Muscle of back (tissue), 13 donors: ENCODE data around the gene SAGE1. TPM values are rescaled to one million over a fixed set of nuclear protein-coding genes. Genes with fewer than 3 reads are reported as not detected.
"Not testable (repeated sequence)": the region's sequence is repeated elsewhere in the genome, so short reads cannot be mapped to it uniquely, and the experiment has no call there.

ENCODE experiments used
- DNase-seq, 3 donors: peaks; one replicate each; pipeline versions ENCODE4 v3.0.0 to v3.0.0-alpha.2; 2013
- long read RNA-seq, 9 donors: transcript quantifications; one replicate each; lab custom pipeline, GENCODE V29; 2026
- polyA plus RNA-seq, 10 donors: library from polyadenylated mRNA; unstranded; fragments of 120-200 nt; gene quantifications; one replicate each; pipeline ENCODE4 v1.2.1, GENCODE V29; 2013; ENCODE audit not compliant: insufficient read length in 10 of 10

Gene SAGE1
- polyA plus RNA-seq, result under 1 TPM in 1 of 10 donors, not detected in 9; 0.16 TPM
- long read RNA-seq, donor 1, result 0 reads
- long read RNA-seq, donor 2, result 0 reads
- long read RNA-seq, donor 3, result 0 reads
- long read RNA-seq, donor 4, result 0 reads
- long read RNA-seq, donor 5, result 0 reads
- long read RNA-seq, donor 6, result 0 reads
- long read RNA-seq, donor 7, result 0 reads
- long read RNA-seq, donor 8, result 0 reads
- long read RNA-seq, donor 9, result 0 reads

- DNase-seq, result no peak
Measured at GRCh38 chrX:135893294-135893817, at the start of gene SAGE1, which contains the start of gene CT45A10. Gene SAGE1, plus strand, starts transcription at chrX:135893716. Its CDS starts 2,527 bp downstream, at chrX:135896243. Gene CT45A10, minus strand, starts transcription at chrX:135893444. Its CDS starts 8,100 bp downstream, at chrX:135885344.

GRCh38 chrX:135854438-135854837 is 39.1 kb upstream of the SAGE1 start, which contains the start of gene CT45A8:
Gene CT45A8, minus strand, starts transcription at chrX:135854538. Its CDS starts 3,755 bp downstream, at chrX:135850783.
- not testable (repeated sequence) for DNase-seq

DNA sequence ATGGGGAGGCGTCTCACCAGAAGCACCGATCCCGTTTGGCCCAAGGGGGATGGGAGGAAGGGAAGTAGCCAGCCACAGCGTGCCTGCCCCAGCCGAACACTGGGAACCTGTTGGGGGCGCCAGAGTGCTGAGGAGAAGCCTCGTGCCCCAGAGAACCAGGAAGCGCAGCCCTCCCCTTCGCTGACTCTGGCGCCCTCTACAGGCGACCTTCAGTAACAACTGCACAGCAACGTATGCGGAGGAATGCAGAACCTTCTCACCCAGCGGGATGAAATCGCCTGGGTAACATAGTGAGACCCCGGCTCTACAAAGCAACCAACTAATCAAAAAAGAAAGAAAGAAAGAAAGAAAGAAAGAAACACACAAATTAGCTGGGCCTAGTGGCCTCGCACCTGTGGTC is 21.8 kb upstream of the SAGE1 start, which contains the start of gene CT45A9:
TSS of gene CT45A9 (minus strand) at position 101 of the 400 bp plus-strand sequence. CDS start 3,751 bp downstream, outside the sequence.
- not testable (repeated sequence) for DNase-seq

DNA sequence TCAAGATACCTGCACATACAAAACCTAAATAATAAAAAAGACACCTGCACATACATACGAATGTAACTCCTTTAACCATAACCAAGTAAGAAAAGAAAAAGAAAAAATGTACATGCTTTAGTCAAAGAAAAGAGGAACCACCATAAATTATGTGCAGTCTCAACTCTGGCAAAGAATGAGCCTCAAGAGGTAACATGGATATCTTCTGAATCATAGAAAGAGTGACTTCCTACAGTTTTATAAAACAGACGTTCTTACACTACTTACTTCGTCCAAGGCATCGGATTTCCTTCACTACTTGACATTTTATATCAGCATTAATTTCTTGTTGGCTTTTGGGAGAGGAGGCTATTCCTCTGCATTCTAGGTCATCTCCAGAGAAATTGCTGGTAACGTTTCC is 10.8 kb upstream of the SAGE1 start:
- DNase-seq, result not testable (repeated sequence)

DNA sequence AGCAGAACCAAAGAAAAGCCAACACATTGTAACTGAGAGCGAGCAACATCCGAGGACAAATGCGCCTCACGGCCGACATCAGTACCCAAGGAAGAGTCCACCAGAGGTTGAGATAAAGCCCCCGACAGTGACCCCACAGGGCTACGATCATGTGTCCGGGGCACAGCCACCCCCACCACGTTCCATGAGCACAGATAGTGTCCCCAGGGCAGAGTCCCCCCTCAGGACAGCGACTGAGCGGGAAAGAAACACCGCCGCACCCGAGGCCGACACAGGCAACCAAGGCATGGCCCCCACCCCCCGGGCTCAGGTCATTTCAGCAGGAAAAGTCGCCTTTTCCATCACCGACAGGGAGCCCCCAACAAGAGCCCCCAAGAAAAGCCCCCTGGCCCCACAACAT is 5.3 kb upstream of the SAGE1 start:
- DNase-seq, result not testable (repeated sequence)

GRCh38 chrX:135888976-135889375 is 4.5 kb upstream of the SAGE1 start:
- not testable (repeated sequence) for DNase-seq

DNA sequence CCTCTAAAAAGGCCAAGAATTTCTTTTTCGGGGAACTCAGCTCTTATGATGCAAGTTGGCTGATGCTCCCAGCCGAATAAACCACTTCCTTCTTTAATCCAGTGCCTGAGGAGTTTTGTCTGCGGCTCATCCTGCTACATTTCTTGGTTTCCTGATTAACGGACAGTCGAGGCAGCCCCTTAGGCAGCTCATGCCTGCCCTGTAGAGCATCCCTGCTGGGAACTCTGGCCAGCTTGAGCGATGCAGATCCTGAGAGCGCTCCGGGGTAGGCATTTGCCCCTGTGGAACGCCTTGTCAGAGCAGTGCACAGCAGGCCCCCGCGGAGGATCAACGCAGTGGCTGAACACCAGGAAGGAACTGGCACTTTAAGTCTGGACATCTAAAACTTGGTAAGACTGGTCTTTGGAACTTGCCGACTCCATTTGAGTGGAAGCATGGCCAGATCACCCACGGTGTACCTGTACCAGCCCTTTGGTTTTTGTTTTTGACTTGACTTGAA is 3.4 kb upstream of the SAGE1 start:
- DNase-seq, result no peak

DNA sequence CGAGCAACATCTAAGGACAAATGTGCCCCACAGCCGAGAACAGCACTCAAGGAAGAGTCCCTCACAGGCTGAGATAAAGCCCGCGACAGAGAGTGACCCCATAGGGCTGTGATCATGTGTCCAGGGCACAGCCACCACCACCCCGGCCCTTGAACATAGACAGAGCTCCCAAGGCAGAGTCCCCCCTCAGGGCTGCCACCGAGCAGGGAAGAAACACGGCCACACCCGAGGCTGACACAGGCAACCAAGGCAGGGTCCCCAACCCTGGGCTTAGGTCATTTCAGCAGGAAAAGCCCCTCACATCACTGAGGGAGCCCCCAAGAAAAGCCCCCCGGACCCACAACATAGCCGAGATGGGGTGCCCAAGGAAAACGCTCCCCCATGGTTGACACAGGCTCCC is 735 bp upstream of the SAGE1 start:
- DNase-seq, result no peak

GRCh38 chrX:135910251-135910650 is 16.7 kb downstream of the SAGE1 start:
- DNase-seq, result no peak

DNA sequence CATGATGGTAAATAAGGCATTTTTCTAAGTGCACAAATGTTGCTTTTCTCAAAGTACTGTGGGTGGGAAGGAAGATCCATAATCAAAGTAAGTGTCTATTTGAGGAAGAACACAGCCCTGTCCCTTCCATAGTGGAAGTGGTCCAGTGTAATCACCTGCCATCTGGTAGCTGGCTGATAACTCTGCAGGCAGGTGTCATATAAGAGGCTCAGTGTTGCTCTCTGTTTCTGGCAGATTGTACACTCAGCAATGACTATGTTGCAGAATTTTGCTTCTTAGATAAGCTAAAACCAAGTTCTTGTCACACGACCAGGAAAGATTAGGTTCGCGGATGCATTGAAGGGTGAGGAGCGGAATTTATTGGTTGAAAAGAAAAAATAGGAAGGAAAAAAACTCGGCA is 20.9 kb downstream of the SAGE1 start:
- DNase-seq, result no peak

- DNase-seq, result not testable (repeated sequence)
Measured at GRCh38 chrX:135920516-135920915, 27.0 kb downstream of the SAGE1 start.

- DNase-seq, result no peak
Measured at GRCh38 chrX:135923353-135923752, 29.8 kb downstream of the SAGE1 start.

DNA sequence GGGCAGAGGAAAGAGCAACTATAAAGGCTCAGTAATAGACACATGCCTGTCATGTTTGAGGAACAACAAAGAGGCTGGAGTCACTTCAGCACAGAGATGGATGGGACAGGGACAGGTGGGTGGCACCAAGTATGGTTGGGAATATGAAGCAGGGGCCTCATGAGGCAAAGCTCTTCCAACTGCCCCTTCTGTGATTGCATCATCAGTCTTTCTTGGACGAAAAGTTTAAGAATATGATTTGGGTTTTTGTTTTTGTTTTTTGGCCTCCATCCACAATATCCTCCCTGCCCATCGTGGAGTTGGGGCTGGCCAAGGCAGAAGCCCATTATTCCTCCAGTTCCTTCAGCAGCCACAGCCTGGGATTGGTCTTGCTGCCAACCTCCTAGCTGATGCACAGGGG is 34.4 kb downstream of the SAGE1 start:
- DNase-seq, result no peak

GRCh38 chrX:135931644-135932487 is 38.4 kb downstream of the SAGE1 start:
- DNase-seq, result peak; percentile 0 to 28 (median 15)

DNA sequence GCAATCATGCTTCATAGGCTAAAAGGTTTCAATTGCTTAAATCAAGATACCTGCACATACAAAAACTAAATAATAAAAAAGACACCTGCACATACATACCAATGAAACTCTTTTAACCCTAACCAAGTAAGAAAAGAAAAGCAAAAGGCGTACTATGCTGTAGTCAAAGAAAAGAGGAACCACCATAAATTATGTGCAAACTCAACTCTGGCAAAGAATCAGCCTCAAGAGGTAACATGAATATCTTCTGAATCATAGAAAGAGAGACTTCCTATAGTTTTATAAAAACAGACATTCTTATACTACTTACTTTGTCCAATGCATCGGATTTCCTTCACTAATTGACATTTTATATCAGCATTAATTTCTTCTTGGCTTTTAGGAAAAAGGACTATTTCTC is 51.0 kb downstream of the SAGE1 start:
- DNase-seq, result no peak

DNA sequence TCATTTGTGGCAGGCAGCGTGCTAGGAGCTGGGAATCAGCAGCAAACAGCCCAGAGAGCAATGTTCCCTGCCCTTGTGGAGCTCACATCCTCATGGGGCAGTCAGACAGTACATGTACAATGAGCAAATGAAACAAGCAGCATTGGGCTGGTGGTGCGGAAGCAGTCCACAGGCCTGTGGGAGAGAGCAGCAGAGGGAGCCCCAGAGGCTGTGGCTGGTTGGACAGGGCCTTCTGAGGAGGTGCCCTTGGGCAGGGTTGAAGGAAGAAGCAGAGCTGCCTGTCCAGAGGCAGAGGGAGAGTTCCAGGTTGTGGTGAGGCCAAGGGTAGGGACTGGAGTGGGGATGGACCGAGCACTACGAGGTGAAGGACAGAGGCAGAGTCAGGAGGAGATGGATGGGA is 57.8 kb downstream of the SAGE1 start:
- no peak for DNase-seq

Other genes with a start within 250 kb of the SAGE1 start
- gene CT45A1, start 180.1 kb upstream of the SAGE1 start, polyA plus RNA-seq, result under 1 TPM in 3 of 10 donors, not detected in 7; 0.26 to 0.49 (median 0.46) TPM
- gene CT45A3, start 125.5 kb upstream of the SAGE1 start, polyA plus RNA-seq, result 1 to 10 TPM in 2 of 10 donors, under 1 TPM in 1, not detected in 7; 0.44 to 5.5 (median 1.1) TPM
- under 1 TPM in 5 of 10 donors, not detected in 5; 0.22 to 0.94 (median 0.30) TPM for gene CT45A5, start 108.2 kb upstream of the SAGE1 start, polyA plus RNA-seq
- gene CT45A6, start 90.9 kb upstream of the SAGE1 start, polyA plus RNA-seq, result 1 to 10 TPM in 2 of 10 donors, not detected in 8; 1.1 to 1.9 TPM
- not detected for gene CT45A2, start 73.7 kb upstream of the SAGE1 start, polyA plus RNA-seq
- under 1 TPM in 1 of 10 donors, not detected in 9; 0.33 TPM for gene CT45A7, start 56.4 kb upstream of the SAGE1 start, polyA plus RNA-seq
- gene CT45A8, start 39.2 kb upstream of the SAGE1 start, polyA plus RNA-seq, result under 1 TPM in 1 of 10 donors, not detected in 9; 0.53 TPM
- gene CT45A9, start 21.9 kb upstream of the SAGE1 start, polyA plus RNA-seq, result under 1 TPM in 1 of 10 donors, not detected in 9; 0.53 TPM
- not detected for gene CT45A10, start 272 bp upstream of the SAGE1 start, polyA plus RNA-seq
- gene MMGT1, start 80.3 kb downstream of the SAGE1 start, polyA plus RNA-seq, result 10 to 100 TPM; 16.5 to 22.3 (median 20.2) TPM
- 1 to 10 TPM; 6.9 to 9.4 (median 8.7) TPM for gene SLC9A6, start 91.7 kb downstream of the SAGE1 start, polyA plus RNA-seq